Measurements from ENCODE around the gene TRAF1. TPM values are rescaled to one million over a fixed set of nuclear protein-coding genes. Genes with fewer than 3 reads are reported as not detected.

The TRAF1 gene
- total RNA-seq, 1 experiment from 2014 or later = 1.7 TPM

GRCh38 chr9:120923620-120924328 is 2.8 kb downstream of the TRAF1 start (continued):
- no peak for TF ChIP-seq REST (IDR thresholded peaks at IDR 0.05; ENCODE audit: low read depth)

GRCh38 chr9:120922404-120923195 is 4.0 kb downstream of the TRAF1 start:
- no peak overlapping the region for H3K9ac ChIP-seq (ENCODE audit: low read length)
- H3K36me3 ChIP-seq (ENCODE audit: control insufficient read depth in 1 of 2, insufficient read depth in 2 of 2, low read length in 2 of 2) = no peaks in the 10 kb centered on the region
- H3K4me3 ChIP-seq (replicated peaks in 1 of 2; ENCODE audit: low read depth in 1 of 2, low read length in 2 of 2) = no peak overlapping the region
- no peaks in the 10 kb centered on the region for H4K20me1 ChIP-seq (ENCODE audit: insufficient read depth)
- no peaks in the 10 kb centered on the region for H3K79me2 ChIP-seq (ENCODE audit: insufficient read depth, low read length)
- no peak overlapping the region for H2AFZ ChIP-seq (ENCODE audit: low read depth, low read length, poor library complexity, severe bottlenecking)
- intact Hi-C loops (cut with micrococcal nuclease) = no loop called here
- POLR2A ChIA-PET = no interaction called here
- no peak overlapping the region for H3K4me2 ChIP-seq (ENCODE audit: low read length)
- no peak overlapping the region for H3K27ac ChIP-seq (ENCODE audit: low read depth, low read length)
- CTCF ChIA-PET = interaction anchor here (0.7 kb wide), 1 partner anchor 167 kb away, joined by 3 read pairs; no protein-coding TSS in a partner anchor
- no peak for ATAC-seq
- RAD21 ChIA-PET (ENCODE audit: low non-redundant PET in 1 of 2, low total read pairs in 2 of 2, uncharacterized antibody in 2 of 2, unreplicated experiment in 2 of 2) = no interaction called here
- no peaks in the 10 kb centered on the region for H3K27me3 ChIP-seq (ENCODE audit: insufficient read depth, low read length)
- H3K9me3 ChIP-seq (ENCODE audit: control insufficient read depth in 1 of 2, insufficient read depth in 1 of 2, low read depth in 1 of 2, low read length in 2 of 2) = no peaks in the 10 kb centered on the region
- DNase-seq (ENCODE audit: low read depth, low spot score) = no peak
- H3K4me1 ChIP-seq (ENCODE audit: control insufficient read depth in 1 of 2, insufficient read depth in 2 of 2, low read length in 2 of 2) = no peaks in the 10 kb centered on the region; a peak in 1 of 4 replicates
- no peaks in the 10 kb centered on the region for H3K9me2 ChIP-seq (ENCODE audit: insufficient read depth)
- BruUV-seq (replicated peaks) = no TSS peak
- TF ChIP-seq ZBTB33 (IDR thresholded peaks at IDR 0.05; ENCODE audit: extremely low read depth, insufficient replicate concordance, low read length) (no peak), ELF1 (IDR thresholded peaks at IDR 0.05; ENCODE audit: borderline replicate concordance, low read depth) (no peak), SP1 (IDR thresholded peaks at IDR 0.05; ENCODE audit: low read depth) (no peak), FOSL1 (IDR thresholded peaks at IDR 0.05; ENCODE audit: low read depth) (no peak), JUND (IDR thresholded peaks at IDR 0.05) (no peak), YY1 (IDR thresholded peaks at IDR 0.05; ENCODE audit: extremely low read depth, insufficient replicate concordance, low read depth, low read length) (no peak), CEBPB (IDR thresholded peaks at IDR 0.05; ENCODE audit: low read depth) (no peak), ZNF274 (IDR thresholded peaks at IDR 0.05; ENCODE audit: low read depth, low read length) (no peak), CTCF (IDR thresholded peaks at IDR 0.05 in 2 of 3, conservative IDR thresholded peaks at IDR 0.05 in 1 of 3; ENCODE audit: borderline replicate concordance in 1 of 3, insufficient read depth in 1 of 3, low read depth in 2 of 3, low read length in 2 of 3) (no peak), EZH2phosphoT487 (IDR thresholded peaks at IDR 0.05; ENCODE audit: borderline replicate concordance) (no peak), ZFX (IDR thresholded peaks at IDR 0.05) (no peak), ATF3 (IDR thresholded peaks at IDR 0.05) (no peak), POLR2A (IDR thresholded peaks at IDR 0.05; ENCODE audit: borderline replicate concordance, extremely low read depth, insufficient read depth, insufficient read length) (no peak), RAD21 (IDR thresholded peaks at IDR 0.05; ENCODE audit: low read depth) (no peak), SIN3A (IDR thresholded peaks at IDR 0.05; ENCODE audit: low read depth) (no peak)
